DND-41 (cell line): ENCODE measurements around the gene CAB39L.

ENCODE experiments used
- EZH2 ChIP-seq: IDR thresholded peaks from 3 replicates; pipeline ENCODE4 v1.6.1; 2012; ENCODE audit warnings: borderline replicate concordance, low read depth, mild to moderate bottlenecking, moderate library complexity, low read length, inconsistent platforms; ENCODE audit not compliant: severe bottlenecking
- TF ChIP-seq, protein P1 (sequence below): IDR thresholded peaks from 2 replicates; pipeline ENCODE4 v1.5.1; 2012; ENCODE audit warnings: borderline replicate concordance, low read length, moderate library complexity, mild to moderate bottlenecking; ENCODE audit not compliant: poor library complexity, severe bottlenecking; ENCODE audit errors: extremely low read depth

DNA sequence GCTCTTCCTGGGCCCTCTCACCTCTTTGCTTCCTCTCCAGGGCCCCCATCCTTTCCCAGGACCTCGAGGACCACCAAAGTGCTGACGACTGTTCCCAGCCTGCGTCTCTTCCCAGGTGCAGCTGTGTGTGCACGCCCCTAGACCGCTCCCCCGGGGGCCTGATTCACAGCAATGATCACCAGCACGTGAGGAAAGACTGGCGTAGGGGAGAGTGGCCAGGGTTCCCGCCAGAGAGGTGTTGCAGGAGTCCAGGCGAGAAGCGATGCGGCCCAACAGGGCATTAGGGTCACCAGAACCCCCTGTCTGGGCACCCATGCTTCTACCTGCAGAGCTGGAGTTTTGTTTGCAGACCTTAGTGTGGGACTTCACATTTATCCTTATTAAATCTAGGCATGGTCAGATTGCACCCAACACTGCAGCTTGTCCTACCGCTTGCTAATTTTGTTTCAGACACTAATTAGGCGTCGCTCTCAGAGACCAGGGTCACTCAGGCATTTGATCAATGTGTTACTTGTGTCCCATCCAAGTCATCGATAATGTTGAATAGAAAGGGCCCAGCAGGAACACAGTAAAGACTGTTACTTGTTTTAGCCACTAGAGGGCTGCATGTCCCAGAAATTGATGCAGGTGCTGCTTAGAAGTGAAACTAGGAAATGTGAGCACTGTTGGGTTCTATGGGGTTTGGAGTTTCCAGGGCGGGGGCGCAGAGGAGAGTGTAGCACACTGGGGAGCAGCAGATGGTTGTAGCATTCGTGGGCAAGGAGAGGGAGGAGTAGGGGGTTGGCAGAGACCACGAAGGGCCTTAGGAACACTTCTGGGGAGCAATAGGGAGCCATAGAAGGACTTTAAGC is 142.9 kb downstream of the CAB39L start:
- TF ChIP-seq, protein P1, sequence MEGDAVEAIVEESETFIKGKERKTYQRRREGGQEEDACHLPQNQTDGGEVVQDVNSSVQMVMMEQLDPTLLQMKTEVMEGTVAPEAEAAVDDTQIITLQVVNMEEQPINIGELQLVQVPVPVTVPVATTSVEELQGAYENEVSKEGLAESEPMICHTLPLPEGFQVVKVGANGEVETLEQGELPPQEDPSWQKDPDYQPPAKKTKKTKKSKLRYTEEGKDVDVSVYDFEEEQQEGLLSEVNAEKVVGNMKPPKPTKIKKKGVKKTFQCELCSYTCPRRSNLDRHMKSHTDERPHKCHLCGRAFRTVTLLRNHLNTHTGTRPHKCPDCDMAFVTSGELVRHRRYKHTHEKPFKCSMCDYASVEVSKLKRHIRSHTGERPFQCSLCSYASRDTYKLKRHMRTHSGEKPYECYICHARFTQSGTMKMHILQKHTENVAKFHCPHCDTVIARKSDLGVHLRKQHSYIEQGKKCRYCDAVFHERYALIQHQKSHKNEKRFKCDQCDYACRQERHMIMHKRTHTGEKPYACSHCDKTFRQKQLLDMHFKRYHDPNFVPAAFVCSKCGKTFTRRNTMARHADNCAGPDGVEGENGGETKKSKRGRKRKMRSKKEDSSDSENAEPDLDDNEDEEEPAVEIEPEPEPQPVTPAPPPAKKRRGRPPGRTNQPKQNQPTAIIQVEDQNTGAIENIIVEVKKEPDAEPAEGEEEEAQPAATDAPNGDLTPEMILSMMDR = peak; percentile 92
- no peak for TF ChIP-seq EZH2
